ENCODE measurements around the gene RASSF8.
"Not testable (repeated sequence)": the region's sequence is repeated elsewhere in the genome, so short reads cannot be mapped to it uniquely, and the experiment has no call there.

DNA sequence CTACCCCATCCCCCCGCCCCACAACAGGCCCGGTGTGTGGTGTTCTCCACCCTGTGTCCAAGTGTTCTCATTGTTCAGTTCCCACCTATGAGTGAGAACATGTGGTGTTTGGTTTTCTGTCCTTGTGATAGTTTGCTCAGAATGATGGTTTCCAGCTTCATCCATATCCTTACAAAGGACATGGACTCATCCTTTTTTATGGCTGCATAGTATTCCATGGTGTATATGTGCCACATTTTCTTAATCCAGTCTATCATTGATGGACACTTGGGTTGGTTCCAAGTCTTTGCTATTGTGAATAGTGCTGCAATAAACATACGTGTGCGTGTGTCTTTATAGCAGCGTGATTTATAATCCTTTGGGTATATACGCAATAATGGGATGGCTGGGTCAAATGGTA, 98.8 kb downstream of the RASSF8 start:
- TF ChIP-seq, protein P1, sequence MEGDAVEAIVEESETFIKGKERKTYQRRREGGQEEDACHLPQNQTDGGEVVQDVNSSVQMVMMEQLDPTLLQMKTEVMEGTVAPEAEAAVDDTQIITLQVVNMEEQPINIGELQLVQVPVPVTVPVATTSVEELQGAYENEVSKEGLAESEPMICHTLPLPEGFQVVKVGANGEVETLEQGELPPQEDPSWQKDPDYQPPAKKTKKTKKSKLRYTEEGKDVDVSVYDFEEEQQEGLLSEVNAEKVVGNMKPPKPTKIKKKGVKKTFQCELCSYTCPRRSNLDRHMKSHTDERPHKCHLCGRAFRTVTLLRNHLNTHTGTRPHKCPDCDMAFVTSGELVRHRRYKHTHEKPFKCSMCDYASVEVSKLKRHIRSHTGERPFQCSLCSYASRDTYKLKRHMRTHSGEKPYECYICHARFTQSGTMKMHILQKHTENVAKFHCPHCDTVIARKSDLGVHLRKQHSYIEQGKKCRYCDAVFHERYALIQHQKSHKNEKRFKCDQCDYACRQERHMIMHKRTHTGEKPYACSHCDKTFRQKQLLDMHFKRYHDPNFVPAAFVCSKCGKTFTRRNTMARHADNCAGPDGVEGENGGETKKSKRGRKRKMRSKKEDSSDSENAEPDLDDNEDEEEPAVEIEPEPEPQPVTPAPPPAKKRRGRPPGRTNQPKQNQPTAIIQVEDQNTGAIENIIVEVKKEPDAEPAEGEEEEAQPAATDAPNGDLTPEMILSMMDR (optimal IDR thresholded peaks at IDR 0.05 in 1 of 3, IDR thresholded peaks at IDR 0.05 in 1 of 3, conservative IDR thresholded peaks at IDR 0.05 in 1 of 3; ENCODE audit: extremely low read depth in 1 of 3, insufficient read depth in 2 of 3, low read length in 3 of 3), result not testable (repeated sequence)
- TF ChIP-seq EZH2 (IDR thresholded peaks at IDR 0.05; ENCODE audit: low read length), result not testable (repeated sequence)

Data from keratinocyte (primary cell).